GM20000 (cell line): ENCODE data around the gene TXNRD1.

ENCODE experiments used
- DNase-seq: peaks from one replicate; pipeline ENCODE4 v3.0.0; 2012; ENCODE audit warnings: low spot score
- TF ChIP-seq, protein P1 (sequence below): IDR thresholded peaks from 2 replicates; pipeline ENCODE4 v1.5.1; 2012; ENCODE audit warnings: mild to moderate bottlenecking, control low read depth; ENCODE audit errors: extremely low read depth, missing control alignments

Gene TXNRD1

GRCh38 chr12:104274811-104275210 is 59.2 kb downstream of the TXNRD1 start:
- TF ChIP-seq, protein P1, sequence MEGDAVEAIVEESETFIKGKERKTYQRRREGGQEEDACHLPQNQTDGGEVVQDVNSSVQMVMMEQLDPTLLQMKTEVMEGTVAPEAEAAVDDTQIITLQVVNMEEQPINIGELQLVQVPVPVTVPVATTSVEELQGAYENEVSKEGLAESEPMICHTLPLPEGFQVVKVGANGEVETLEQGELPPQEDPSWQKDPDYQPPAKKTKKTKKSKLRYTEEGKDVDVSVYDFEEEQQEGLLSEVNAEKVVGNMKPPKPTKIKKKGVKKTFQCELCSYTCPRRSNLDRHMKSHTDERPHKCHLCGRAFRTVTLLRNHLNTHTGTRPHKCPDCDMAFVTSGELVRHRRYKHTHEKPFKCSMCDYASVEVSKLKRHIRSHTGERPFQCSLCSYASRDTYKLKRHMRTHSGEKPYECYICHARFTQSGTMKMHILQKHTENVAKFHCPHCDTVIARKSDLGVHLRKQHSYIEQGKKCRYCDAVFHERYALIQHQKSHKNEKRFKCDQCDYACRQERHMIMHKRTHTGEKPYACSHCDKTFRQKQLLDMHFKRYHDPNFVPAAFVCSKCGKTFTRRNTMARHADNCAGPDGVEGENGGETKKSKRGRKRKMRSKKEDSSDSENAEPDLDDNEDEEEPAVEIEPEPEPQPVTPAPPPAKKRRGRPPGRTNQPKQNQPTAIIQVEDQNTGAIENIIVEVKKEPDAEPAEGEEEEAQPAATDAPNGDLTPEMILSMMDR, result no peak
- DNase-seq, result no peak

- TF ChIP-seq, protein P1, result no peak
- no peak for DNase-seq
Observed at GRCh38 chr12:104275689-104276088, 60.1 kb downstream of the TXNRD1 start.

- peak; percentile 53 for DNase-seq
- TF ChIP-seq, protein P1, result no peak
Observed at GRCh38 chr12:104276273-104277131, 60.9 kb downstream of the TXNRD1 start.

DNA sequence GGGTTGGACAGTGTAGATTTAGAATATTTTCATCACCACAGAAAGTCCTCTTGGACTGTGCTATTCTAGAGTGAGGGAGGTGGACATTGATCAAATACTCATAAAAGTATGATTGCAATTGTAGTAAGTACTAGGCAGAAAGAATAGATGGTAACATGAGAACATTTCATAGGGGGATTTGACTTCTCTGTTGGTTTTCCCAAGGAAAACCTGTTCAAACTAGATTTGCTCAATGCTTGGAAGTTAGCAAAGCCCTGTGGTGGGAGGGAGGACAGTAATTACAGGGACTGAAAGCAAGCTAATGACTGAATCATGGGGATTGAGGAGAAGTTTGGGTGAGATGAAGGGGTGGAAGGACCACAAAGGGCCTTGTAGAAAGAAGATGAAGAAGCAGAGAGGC is 63.6 kb downstream of the TXNRD1 start:
- TF ChIP-seq, protein P1, result no peak
- DNase-seq, result no peak

- TF ChIP-seq, protein P1, result no peak
- DNase-seq, result no peak
Observed at GRCh38 chr12:104280111-104280510, 64.5 kb downstream of the TXNRD1 start.

- DNase-seq, result no peak
- TF ChIP-seq, protein P1, result no peak
Observed at GRCh38 chr12:104280717-104281458, 65.3 kb downstream of the TXNRD1 start.

DNA sequence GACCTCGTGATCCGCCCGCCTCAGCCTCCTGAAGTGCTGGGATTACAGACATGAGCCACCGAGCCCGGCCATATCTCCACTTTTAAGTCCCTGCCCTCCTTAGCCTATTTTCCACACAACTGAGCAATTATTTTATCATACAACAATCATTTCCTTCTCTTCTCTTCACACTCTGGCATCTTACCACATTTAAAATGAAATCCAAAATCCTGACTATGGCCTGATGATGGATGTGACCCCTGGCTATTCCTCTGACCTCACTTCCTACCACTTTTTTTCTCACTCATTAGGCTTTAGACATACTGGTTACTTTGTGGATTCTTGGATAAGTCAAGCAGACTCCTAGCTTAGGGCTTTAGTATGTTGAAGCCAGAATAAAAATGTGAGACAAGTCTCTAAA is 66.1 kb downstream of the TXNRD1 start:
- DNase-seq, result no peak
- TF ChIP-seq, protein P1, result no peak
